IPS DF 6.9 (cell line): ENCODE data around the gene GRAP.

Experiments used
- DNase-seq: peaks from one replicate; pipeline ENCODE4 v3.0.0-alpha.2; 2013; ENCODE audit warnings: low read depth, low spot score
- H3K27ac ChIP-seq: one replicate; pipeline ENCODE4 v1.5.1; 2013; ENCODE audit warnings: low read length, control low read depth
- H3K27me3 ChIP-seq: 2 replicates; pipeline ENCODE4 v1.6.1; 2013; ENCODE audit warnings: mild to moderate bottlenecking, low read length; ENCODE audit not compliant: control insufficient read depth, insufficient read depth
- H3K36me3 ChIP-seq: 2 replicates; pipeline ENCODE4 v1.6.1; 2013; ENCODE audit warnings: low read length; ENCODE audit not compliant: control insufficient read depth, insufficient read depth
- H3K4me1 ChIP-seq: 2 replicates; pipeline ENCODE4 v1.6.1; 2013; ENCODE audit warnings: low read length; ENCODE audit not compliant: control insufficient read depth, insufficient read depth
- H3K4me3 ChIP-seq: 2 replicates; pipeline ENCODE4 v1.5.1; 2013; ENCODE audit warnings: mild to moderate bottlenecking, low read length
- H3K9me3 ChIP-seq: 2 replicates; pipeline ENCODE4 v1.6.1; 2013; ENCODE audit warnings: low read length, inconsistent platforms; ENCODE audit not compliant: control insufficient read depth, insufficient read depth
- WGBS: extraction: QIAGEN DNeasy Blood & Tissue Kit; methylation state at CpG from one replicate; pipeline ENCODE4 v1.1.7; 2013; ENCODE audit warnings: mixed read lengths, missing lambda C conversion rate; ENCODE audit not compliant: insufficient read length, insufficient coverage; 5-methylcytosine and 5-hydroxymethylcytosine counted together

The GRAP gene

GRCh38 chr17:18991531-18992315 lies 55.0 kb downstream of the GRAP start:
- Histone ChIP-seq H3K27ac (no peak overlapping the region), H3K36me3 (peaks cover 15% of the 10 kb centered on the region; the same call in 1 of the 2 replicates), H3K9me3 (no peaks in the 10 kb centered on the region), H3K4me1 (no peaks in the 10 kb centered on the region; the same call in 1 of the 2 replicates), H3K4me3 (no peak overlapping the region), H3K27me3 (no peaks in the 10 kb centered on the region)
- no peak for DNase-seq
- WGBS = no CpG with 5 or more reads among the region's 20 CpGs

- no peak for DNase-seq
- Histone ChIP-seq H3K9me3 (no peaks in the 10 kb centered on the region), H3K27ac (no peak overlapping the region), H3K27me3 (no peaks in the 10 kb centered on the region), H3K4me3 (no peak overlapping the region), H3K4me1 (no peaks in the 10 kb centered on the region; the same call in 1 of the 2 replicates), H3K36me3 (peaks cover 22% of the 10 kb centered on the region)
- no CpG with 5 or more reads among the region's 6 CpGs for WGBS
Measured at GRCh38 chr17:18990331-18990730, 56.4 kb downstream of the GRAP start.

- Histone ChIP-seq H3K27ac (no peak overlapping the region), H3K4me1 (no peaks in the 10 kb centered on the region; the same call in 1 of the 2 replicates), H3K36me3 (peaks cover 25% of the 10 kb centered on the region), H3K27me3 (no peaks in the 10 kb centered on the region), H3K9me3 (no peaks in the 10 kb centered on the region), H3K4me3 (no peak overlapping the region)
- no peak for DNase-seq
- WGBS = no CpG with 5 or more reads among the region's 9 CpGs
Measured at GRCh38 chr17:18988546-18989173, 58.1 kb downstream of the GRAP start.

GRCh38 chr17:18987862-18988545 lies 58.8 kb downstream of the GRAP start:
- Histone ChIP-seq H3K27me3 (no peaks in the 10 kb centered on the region), H3K4me3 (no peak overlapping the region), H3K27ac (no peak overlapping the region), H3K9me3 (no peaks in the 10 kb centered on the region), H3K36me3 (peaks cover 25% of the 10 kb centered on the region), H3K4me1 (no peaks in the 10 kb centered on the region; the same call in 1 of the 2 replicates)
- no CpG with 5 or more reads among the region's 14 CpGs for WGBS
- DNase-seq = no peak

GRCh38 chr17:18987230-18987610 lies 59.5 kb downstream of the GRAP start:
- DNase-seq = no peak
- Histone ChIP-seq H3K27ac (no peak overlapping the region), H3K36me3 (peaks cover 25% of the 10 kb centered on the region)

GRCh38 chr17:18986541-18987229 lies 60.1 kb downstream of the GRAP start:
- no peak for DNase-seq
- Histone ChIP-seq H3K9me3 (no peaks in the 10 kb centered on the region), H3K36me3 (peaks cover 25% of the 10 kb centered on the region), H3K27me3 (no peaks in the 10 kb centered on the region), H3K27ac (no peak overlapping the region), H3K4me3 (no peak overlapping the region), H3K4me1 (no peaks in the 10 kb centered on the region; the same call in 1 of the 2 replicates)
- no CpG with 5 or more reads among the region's 21 CpGs for WGBS

More at GRCh38 chr17:18987230-18987610, 59.5 kb downstream of the GRAP start:
- H3K4me1 ChIP-seq = no peaks in the 10 kb centered on the region; the same call in 1 of the 2 replicates
- no peaks in the 10 kb centered on the region for H3K9me3 ChIP-seq
- no peaks in the 10 kb centered on the region for H3K27me3 ChIP-seq
- no peak overlapping the region for H3K4me3 ChIP-seq
- no CpG with 5 or more reads among the region's 9 CpGs for WGBS

- WGBS = no CpG with 5 or more reads among the region's 9 CpGs
- Histone ChIP-seq H3K4me3 (no peak overlapping the region), H3K27ac (no peak overlapping the region), H3K4me1 (no peaks in the 10 kb centered on the region; the same call in 1 of the 2 replicates), H3K36me3 (peaks cover 22% of the 10 kb centered on the region), H3K9me3 (no peaks in the 10 kb centered on the region), H3K27me3 (no peaks in the 10 kb centered on the region)
- DNase-seq = no peak
Measured at GRCh38 chr17:18985475-18985874, 61.3 kb downstream of the GRAP start.

- H3K27me3 ChIP-seq = no peaks in the 10 kb centered on the region
- no peak for DNase-seq
- no peaks in the 10 kb centered on the region; the same call in 1 of the 2 replicates for H3K4me1 ChIP-seq
- no peak overlapping the region for H3K4me3 ChIP-seq
- peaks cover 22% of the 10 kb centered on the region for H3K36me3 ChIP-seq
- H3K9me3 ChIP-seq = no peaks in the 10 kb centered on the region
- H3K27ac ChIP-seq = no peak overlapping the region
- no CpG with 5 or more reads among the region's 21 CpGs for WGBS
Measured at GRCh38 chr17:18984273-18985114, 62.3 kb downstream of the GRAP start.

GRCh38 chr17:18981642-18982424 lies 64.9 kb downstream of the GRAP start:
- Histone ChIP-seq H3K4me3 (no peak overlapping the region), H3K4me1 (no peaks in the 10 kb centered on the region; the same call in 1 of the 2 replicates), H3K27ac (no peak overlapping the region), H3K9me3 (no peaks in the 10 kb centered on the region), H3K36me3 (peaks cover 26% of the 10 kb centered on the region), H3K27me3 (no peaks in the 10 kb centered on the region)
- no CpG with 5 or more reads among the region's 30 CpGs for WGBS
- DNase-seq = no peak
